Kidney glomerular epithelial cell (primary cell): ENCODE results near the gene LTB4R.
"Not testable (repeated sequence)": the region's sequence is repeated elsewhere in the genome, so short reads cannot be mapped to it uniquely, and the experiment has no call there.

Source experiments
- DNase-seq: peaks from one replicate; lab custom pipeline; 2025; lab: John Stamatoyannopoulos, UW

LTB4R gene

GRCh38 chr14:24343795-24344660, 32.7 kb downstream of the LTB4R start:
- no peak for DNase-seq

- DNase-seq, result no peak
Measured at GRCh38 chr14:24347134-24347533, 35.8 kb downstream of the LTB4R start.

GRCh38 chr14:24348186-24348585, 36.9 kb downstream of the LTB4R start:
- no peak for DNase-seq

- DNase-seq, result no peak
Measured at GRCh38 chr14:24349742-24350141, 38.4 kb downstream of the LTB4R start.

- DNase-seq, result no peak
Measured at GRCh38 chr14:24351517-24351916, 40.2 kb downstream of the LTB4R start.

- DNase-seq, result no peak
Measured at GRCh38 chr14:24353559-24354481, 42.5 kb downstream of the LTB4R start.

GRCh38 chr14:24354482-24354825, 43.2 kb downstream of the LTB4R start:
- not testable (repeated sequence) for DNase-seq

GRCh38 chr14:24355009-24355408, 43.7 kb downstream of the LTB4R start:
- DNase-seq, result no peak

- no peak for DNase-seq
Measured at GRCh38 chr14:24356208-24356607, 44.9 kb downstream of the LTB4R start.

- DNase-seq, result no peak
Measured at GRCh38 chr14:24360281-24360680, 49.0 kb downstream of the LTB4R start.

- DNase-seq, result no peak
Measured at GRCh38 chr14:24361326-24361725, 50.0 kb downstream of the LTB4R start.

GRCh38 chr14:24362241-24362960, 51.1 kb downstream of the LTB4R start:
- no peak for DNase-seq

- DNase-seq, result no peak
Measured at GRCh38 chr14:24363401-24363800, 52.1 kb downstream of the LTB4R start.

- no peak for DNase-seq
Measured at GRCh38 chr14:24364841-24365240, 53.5 kb downstream of the LTB4R start.

GRCh38 chr14:24365600-24366412, 54.5 kb downstream of the LTB4R start:
- peak; percentile 69 for DNase-seq

- DNase-seq, result no peak
Measured at GRCh38 chr14:24366413-24366720, 55.1 kb downstream of the LTB4R start.

GRCh38 chr14:24366721-24367513, 55.6 kb downstream of the LTB4R start:
- DNase-seq, result peak; percentile 84
